Sigmoid colon (tissue), 4 donors: ENCODE results near the gene ZFP92.

Experiments used
- POLR2A ChIP-seq, 2 donors: fragments of 450-650 bp; IDR thresholded peaks; one replicate each; pipeline ENCODE4 v1.6.1; 2016; ENCODE audit warnings: antibody characterized with exemption in 2 of 2, mild to moderate bottlenecking in 2 of 2, moderate library complexity in 2 of 2
- POLR2AphosphoS5 ChIP-seq, 4 donors: sonication (generic); formaldehyde crosslinking; IDR thresholded peaks; one replicate each; pipeline ENCODE4 v1.6.1; 2017; ENCODE audit warnings: antibody characterized with exemption in 4 of 4
- TF ChIP-seq, protein P1 (sequence below), 4 experiments: fragments of 450-650 bp in 3 of 4; fragments of 200-600 bp in 1 of 4; IDR thresholded peaks; one replicate each; pipeline ENCODE4 v1.5.1; 2016 to 2019; ENCODE audit warnings: antibody characterized with exemption in 4 of 4, mild to moderate bottlenecking in 3 of 4, moderate library complexity in 2 of 4

DNA sequence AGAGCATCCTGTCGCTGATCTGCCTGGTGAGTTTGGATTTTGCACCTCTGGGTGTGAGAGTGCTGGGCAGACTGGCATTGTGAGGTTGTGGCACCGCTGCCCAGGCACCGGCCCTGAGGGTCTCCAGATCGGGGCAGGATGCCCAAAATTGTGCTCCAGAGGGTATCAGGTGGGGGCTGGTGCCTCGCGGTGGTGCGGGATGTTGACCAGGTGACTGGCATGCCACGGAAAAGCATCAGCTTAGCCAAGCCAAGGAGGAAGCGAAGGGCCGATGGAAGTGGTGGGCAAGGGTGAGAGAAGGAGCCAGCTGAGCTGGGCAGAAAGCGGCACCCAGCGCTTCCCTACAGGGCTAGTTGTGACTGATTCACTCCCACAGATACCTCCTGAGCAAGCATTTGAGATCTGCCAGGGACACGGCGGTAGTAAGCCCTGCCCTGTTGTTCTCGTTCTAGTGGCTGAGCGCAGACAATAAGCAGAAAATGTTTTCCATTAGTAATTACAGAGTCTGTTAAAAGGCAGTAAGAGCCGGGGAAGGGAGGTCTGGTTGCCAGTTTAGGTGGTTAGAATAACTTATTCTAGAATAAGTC lies 809 bp downstream of the ZFP92 start:
- TF ChIP-seq, protein P1, sequence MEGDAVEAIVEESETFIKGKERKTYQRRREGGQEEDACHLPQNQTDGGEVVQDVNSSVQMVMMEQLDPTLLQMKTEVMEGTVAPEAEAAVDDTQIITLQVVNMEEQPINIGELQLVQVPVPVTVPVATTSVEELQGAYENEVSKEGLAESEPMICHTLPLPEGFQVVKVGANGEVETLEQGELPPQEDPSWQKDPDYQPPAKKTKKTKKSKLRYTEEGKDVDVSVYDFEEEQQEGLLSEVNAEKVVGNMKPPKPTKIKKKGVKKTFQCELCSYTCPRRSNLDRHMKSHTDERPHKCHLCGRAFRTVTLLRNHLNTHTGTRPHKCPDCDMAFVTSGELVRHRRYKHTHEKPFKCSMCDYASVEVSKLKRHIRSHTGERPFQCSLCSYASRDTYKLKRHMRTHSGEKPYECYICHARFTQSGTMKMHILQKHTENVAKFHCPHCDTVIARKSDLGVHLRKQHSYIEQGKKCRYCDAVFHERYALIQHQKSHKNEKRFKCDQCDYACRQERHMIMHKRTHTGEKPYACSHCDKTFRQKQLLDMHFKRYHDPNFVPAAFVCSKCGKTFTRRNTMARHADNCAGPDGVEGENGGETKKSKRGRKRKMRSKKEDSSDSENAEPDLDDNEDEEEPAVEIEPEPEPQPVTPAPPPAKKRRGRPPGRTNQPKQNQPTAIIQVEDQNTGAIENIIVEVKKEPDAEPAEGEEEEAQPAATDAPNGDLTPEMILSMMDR (IDR thresholded peaks at IDR 0.05), result no peak
- TF ChIP-seq POLR2A (IDR thresholded peaks at IDR 0.05) (no peak), POLR2AphosphoS5 (IDR thresholded peaks at IDR 0.05) (no peak)
